GM19351 (cell line): ENCODE measurements around the gene SPATA13.
A peak's percentile ranks its signal among the peaks of the same experiment; 100 is the strongest.

Experiments used
- ATAC-seq: cut with Tn5 transposase; IDR thresholded peaks from one replicate; pipeline ENCODE4 v1.9.1; 2021; ENCODE audit warnings: mild to moderate bottlenecking, moderate library complexity; ENCODE audit not compliant: unreplicated experiment

Gene SPATA13

DNA sequence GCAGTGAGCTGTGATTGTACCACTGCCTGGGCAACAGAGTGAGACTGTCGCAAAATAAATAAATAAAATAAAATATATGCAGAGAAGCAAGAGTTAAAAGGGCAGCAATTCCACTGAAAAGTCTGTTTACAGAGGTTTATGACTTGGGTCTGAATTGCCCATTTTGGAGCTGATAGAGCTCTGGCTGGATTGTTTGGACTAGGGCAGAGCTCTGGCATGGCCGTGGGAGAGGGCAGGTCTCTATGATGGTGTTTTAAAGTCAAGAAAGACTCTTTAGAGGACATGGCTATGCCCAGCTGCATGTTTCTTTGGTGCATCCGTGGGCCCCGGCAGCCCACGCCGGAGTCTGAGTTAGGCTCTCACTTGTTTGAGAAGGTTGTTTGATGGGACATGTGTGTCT lies 84.3 kb downstream of the SPATA13 start:
- no peak for ATAC-seq

DNA sequence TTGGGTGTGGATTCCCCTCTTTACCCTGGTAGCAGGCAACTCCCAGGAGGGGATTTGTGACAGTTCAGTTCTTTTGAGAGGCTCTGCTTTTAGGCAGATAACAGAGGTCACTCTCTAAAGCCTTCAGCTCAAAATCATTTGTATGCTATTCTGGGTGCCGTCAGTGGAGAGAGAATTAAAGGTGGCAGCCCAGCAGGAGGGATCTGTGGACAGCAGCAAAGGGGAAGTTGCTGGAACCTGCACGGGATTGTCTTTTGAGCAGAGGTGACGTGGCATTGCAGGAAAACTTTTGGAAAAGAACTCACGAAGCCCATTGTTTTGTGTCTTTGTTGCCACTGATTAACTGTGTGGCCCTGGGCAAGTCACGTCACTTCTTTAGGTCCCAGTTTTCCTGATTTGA lies 86.5 kb downstream of the SPATA13 start:
- no peak for ATAC-seq

DNA sequence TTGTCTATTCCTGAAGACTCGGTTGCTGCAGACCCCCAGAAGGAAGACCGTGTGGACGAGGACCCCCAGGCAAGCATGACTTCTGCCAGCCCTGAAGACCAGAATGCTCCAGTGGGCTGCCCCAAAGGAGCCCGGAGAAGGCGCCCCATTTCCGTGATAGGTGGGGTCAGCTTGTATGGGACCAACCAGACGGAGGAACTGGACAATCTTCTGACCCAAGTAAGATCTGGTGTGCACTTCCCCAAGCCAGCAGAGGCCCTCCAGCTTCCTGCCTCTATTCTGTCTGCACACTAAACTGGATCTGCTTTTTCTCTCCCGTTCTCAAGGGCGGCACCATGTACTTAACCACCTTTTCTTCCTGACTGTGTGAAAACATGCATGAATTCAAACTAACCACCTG lies 89.1 kb downstream of the SPATA13 start:
- ATAC-seq, result no peak

DNA sequence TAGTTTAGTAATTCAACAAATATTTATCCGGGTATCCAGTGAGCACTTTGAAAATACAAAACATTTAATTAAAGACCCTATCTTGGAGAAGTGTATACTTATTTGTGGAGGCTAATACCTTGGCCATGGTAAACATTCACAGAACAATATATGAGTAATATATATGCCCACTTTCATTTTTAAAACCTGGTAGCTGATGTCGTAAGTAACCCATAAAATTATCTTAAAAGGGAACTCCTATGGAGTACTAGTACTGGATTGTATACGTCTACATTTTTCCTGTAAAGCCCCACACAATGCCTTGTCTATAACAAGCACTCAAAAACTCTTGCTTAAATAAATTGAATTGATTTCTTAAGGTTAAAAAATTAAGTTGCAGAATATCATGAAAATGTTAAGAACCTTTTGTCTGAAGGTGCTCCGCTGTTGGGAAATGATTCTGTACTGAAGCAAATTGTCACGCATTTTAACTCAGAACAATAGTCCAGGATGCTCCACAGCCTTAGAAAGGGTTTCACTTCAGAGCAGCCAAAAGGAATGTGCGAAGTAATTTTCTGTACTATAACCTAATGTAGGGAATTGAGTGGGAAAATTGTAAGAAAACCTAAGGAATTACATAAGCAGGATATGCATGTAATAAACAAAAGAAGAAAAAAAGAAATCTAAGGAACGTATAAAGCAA lies 90.0 kb downstream of the SPATA13 start:
- ATAC-seq, result no peak

DNA sequence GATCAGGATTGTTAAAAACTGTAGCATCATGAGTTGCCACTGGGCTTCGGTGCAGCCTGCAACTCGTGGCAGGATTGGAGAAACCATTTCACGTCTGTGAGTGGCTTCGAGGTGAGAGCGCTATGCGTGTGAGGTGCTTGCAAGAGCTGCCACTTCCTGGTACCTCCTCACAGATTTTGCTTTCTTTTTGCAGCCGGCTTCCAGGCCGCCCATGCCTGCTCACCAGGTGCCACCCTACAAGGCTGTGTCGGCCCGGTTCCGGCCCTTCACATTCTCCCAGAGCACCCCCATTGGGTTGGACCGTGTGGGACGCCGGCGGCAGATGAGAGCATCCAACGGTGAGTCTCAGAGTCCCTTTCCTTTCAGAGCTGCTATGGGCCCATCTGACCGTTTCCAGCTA lies 91.0 kb downstream of the SPATA13 start:
- ATAC-seq, result no peak

DNA sequence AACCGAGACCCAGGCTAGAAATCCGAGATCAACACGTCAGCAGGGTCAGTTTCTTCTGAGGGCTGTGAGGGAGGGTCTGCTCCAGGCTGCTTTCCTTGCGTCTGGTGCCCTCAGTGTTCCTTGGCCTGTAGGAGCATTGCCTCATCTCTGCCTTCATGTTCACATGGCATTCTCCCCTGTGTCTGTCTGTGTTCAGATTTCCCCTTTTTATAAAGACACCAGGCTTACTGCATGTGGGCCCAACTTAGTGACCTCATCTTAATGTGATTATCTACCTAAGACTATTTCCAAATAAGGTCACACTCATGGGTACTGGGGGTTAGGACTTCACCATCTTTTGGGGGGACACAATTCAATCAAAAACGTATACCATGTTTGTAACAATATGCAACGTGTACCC lies 91.6 kb downstream of the SPATA13 start:
- no peak for ATAC-seq

DNA sequence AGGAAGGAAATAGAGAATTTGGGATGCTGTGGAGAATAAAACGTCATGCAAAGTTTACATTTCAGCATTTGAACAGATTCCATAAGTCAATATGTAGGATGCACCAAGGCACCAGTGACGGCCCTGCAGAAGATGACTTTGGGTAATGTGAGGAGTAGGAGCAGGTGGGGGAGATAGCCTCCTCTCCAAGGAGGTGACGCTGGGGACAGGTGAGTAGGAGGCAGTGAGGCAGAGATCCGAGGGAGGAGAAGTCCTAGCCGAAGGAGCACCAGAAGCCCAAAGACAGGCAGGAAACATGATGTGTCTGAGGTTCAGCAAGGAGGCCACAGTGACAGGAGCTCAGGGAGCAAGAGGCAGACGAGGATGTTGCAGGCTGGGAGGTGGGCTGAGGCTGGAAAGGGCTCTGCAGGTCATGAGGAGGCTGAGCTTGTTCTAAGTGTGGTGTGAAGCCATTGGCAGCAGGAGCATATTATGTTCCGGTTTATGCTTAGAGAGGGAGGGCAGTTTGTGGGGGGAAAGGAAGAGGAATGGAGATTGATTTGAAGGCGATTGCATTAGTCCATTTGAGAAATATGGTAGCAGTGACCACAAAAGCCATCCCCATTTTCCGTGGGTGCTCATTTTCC lies 93.1 kb downstream of the SPATA13 start:
- no peak for ATAC-seq

DNA sequence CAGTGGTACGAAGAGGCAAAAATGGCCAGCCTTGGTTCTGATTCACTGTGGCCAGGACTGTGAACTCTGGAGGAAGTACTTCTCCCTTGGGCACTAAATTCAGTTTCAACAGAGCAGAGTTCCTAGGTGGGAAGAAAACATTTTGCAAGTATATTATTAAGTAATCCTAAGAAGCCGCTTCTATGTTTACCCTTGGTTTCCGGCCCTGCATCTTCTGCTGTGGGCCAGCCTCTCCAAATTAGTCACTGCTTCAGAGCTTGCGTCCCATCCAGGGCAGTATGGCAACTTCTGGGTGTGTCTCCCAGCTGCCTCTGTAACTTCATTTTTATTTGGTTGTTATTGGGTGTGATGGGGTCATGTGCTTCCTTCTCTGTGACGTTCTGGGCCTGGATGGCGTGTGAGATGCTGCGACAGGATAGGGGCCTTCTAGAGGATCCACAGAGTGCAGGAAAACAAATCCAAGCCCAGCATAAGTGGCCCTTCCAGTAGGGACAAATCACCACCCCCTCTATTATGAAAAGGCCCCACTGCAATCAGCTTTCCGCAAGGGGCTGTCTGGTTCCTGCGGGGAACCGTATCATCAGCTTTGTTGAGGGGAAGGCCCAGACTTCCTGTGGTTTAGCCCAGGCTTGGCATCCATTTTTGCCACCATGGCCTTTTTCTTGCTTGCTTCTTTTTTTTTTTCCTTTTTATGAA lies 93.8 kb downstream of the SPATA13 start:
- no peak for ATAC-seq

DNA sequence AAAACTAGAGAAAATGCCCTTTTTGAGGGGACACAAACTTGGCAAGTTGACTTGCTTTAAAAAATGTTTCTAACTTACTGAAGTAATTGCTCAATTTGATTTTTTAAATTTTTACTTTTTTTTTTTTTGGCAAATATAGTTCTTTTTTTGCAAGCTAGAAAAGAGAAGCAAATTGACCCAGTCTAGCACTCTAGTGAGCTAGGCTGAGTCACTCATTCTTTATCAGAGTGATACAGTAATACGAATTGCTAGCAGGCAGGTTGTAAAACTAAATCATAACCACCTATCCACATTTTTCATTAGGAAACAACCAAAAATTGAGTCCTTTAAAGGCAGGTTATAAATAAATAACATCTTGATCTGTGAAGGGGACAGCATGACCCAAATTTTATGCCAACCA lies 97.0 kb downstream of the SPATA13 start:
- ATAC-seq, result no peak

DNA sequence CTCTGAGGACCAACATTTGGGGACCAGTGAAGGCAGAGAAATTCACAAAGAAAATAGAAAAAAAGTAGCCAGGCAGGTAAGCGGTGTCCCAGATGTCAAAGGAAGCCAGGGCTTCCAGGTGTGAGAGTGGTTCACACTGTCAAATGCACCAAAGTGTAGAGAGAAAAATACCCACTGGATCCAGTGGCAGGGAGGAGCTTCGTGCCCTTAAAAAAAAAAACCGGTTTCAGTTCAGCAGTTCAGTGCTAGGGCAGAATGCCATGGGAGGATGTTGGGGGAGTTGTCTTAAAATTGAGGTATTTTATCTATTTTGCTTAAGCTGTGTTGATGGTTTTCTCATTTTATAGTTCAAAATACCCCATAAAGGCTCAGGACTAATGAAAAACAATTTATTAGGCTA lies 101.0 kb downstream of the SPATA13 start:
- no peak for ATAC-seq

DNA sequence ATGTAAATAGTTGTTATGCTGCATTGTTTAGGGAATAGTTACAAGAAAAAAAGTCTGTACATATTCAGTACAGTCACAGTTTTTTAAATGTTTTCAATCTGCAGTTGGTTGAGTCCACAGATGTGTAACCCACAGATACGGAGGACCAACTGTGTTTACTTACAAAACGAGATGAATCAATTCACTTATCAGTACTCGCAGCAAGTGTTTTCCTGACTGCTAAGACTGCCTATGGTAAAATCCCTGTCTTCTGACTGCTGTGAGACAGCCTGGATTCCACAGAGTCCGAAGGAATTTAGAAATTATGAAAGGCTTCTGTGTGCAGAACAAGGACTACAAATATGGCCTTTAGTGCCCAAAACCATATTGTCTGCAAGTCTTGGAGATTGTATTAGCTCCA lies 103.1 kb downstream of the SPATA13 start:
- ATAC-seq, result no peak

DNA sequence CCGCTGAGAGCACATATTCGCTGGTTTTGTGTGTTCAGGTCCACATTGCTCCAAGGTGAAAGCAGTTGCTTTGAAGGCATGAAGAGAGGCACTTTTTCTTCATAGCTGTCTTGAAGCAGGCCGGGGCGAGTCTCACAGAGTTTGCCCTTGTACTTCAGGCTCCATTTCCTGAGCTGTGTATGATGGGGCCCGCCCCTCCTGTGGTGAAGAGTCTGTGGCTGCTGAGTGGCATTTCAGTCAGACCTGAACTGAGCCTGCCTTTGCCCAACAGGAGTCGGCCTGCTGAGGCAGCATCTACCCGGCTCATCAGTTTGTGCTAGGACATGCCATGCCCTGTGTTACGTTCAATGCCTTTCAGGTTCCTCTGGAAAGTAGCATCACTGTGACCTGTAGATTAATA lies 104.5 kb downstream of the SPATA13 start:
- no peak for ATAC-seq

DNA sequence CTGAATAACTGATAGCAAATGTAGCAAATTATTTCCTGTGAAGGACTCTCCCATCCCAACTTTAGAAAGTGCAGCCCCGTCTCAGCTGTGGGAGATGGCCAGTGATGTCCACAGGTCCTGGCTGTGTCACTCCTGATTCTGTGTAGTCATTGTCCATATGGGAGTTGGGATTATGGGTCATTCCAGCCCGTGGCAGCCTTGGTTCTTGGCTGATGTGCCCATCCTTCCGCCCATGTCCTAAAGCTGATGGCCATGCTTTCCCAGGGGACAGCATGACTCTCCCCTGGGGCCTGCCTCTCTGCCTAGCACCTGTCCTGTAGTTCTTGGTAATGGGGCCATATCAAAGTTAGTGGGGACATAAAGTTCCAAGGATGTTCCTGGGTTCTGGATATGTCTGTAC lies 104.9 kb downstream of the SPATA13 start:
- ATAC-seq, result no peak

DNA sequence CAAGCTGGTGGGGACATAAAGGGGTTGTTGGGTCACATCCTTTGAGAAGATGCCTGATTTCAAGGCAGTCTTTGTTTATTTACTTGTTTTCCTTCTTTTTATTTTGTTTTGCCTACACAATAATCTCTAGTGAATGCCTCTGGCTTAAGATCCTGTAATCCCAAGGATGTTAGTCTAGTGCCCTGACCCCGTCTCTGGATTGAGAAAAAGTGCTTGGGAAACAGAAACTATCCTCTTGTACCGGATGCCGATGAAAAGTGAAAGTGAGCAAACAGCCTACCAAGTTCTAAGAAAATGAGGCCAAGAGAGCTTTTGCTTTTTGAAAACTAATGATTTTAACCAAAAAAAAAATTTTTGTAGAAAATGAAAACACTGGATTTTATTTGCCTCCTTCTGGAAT lies 106.8 kb downstream of the SPATA13 start:
- no peak for ATAC-seq

DNA sequence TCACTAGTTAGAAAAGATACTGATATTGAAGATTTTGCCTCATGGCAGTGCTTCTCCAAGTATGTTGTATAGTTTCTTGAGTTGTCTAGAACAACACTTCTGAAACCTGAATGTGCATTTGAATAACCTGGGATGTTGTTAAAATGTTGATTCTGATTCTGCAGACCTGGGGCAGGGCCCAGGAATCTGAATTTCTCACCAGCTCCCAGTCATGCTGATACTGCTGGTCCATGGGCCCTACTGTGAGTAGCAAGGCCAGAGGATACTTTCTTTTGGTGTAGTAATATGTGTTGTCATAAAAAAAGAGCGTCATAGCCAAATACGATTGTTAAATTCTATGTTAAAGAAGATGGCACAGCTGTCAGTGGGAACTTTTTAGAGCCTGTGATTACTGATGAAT lies 107.3 kb downstream of the SPATA13 start:
- no peak for ATAC-seq

DNA sequence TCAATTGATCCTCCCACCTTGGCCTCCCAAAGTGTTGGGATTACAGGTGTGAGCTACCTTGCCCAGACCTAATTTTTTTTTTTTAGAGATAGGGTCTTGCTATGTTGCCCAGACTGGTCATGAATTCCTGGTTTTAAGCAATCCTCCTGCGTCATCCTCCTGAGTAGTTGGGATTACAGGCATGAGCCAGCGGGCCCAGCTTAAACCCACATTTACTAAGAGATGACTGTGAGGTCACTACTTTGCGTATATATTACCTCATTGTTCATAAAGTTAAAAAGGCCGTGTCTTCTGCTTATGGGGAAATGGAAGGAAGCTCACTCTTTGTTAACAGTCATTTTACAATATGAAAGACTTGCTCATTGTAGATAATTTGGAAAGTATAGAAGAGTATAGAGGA lies 109.3 kb downstream of the SPATA13 start:
- ATAC-seq, result no peak

DNA sequence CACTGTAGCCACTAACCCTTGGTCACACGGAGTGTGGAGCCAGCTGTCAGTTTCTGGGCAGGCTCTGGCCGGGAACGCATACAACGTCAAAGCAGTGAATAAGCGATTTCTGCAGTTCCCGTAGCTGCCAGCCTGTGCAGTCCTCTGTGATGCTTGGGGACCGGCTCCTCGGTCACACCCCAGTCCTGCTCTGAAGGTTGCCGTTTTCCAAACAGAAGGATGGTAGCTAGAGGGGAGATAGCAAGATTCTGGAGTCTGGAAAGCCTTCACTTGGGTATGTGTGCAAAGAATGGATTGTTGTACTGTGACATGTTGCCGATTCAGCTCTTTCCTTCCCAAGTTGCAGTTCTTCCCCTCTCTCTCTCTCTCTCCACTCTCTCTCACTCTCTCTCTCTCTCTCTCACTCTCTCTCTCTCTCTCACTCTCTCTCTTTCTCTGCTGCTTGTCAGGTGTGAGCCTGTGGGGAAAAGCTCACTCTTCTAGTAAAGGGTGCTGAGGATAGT lies 110.2 kb downstream of the SPATA13 start:
- peak; percentile 44 for ATAC-seq

DNA sequence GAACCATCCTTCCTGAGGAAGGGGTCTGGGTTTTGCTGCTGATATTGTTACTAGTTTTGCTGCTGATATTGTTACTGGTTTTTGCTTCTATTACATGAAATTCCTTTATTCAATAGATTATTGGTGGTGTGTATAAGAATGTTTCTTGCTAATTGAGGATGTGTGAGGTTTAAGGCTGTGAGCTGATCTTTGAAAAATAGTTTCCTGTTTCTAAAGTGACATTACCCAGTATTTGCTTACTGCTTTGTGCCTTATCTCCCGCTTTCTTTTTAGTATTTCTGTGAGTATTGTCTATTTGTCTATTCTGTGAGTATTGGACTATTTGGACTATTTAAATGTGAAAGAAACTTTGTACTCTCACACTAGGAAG lies 110.7 kb downstream of the SPATA13 start:
- no peak for ATAC-seq

DNA sequence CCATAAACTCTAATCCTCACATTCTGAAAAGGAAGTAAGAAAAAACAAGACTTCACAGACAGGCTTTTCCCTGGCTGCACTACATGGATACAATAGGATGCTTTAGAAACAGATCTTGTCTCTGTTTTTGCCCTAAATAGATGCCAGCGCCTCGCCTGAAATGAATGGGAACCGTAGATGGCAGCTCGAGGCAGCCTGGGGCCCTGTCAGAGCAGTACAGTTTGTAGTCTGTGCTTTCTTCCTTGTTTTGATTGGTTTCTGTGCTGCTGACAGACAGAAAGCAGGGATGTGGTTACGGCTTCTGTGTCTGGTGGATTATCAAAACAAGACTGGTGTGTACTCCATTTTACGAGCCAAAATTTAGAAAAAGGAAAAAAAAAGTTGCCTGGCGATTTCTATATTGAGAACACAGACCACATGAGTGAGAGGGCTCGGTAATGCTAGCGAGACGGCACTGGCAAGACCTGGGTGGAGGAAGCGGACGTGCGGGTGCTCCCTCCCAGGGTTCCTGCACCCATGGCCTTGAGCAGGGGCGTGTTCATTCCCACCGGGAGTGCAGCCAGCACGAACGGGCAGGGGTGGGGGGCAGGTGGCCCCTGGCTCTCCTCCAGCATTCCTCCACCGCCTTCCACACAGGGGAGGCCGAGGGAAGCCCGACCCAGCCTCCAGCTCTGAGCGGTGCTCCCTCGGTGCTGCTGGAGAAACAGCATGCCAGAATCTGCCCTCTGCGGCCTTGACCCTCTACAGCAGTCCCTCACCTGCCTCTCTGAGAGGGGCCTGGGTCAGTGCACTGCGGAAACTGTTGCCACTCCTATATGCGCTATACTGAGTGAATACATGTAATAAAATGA lies 111.3 kb downstream of the SPATA13 start:
- peak; percentile 58 for ATAC-seq

DNA sequence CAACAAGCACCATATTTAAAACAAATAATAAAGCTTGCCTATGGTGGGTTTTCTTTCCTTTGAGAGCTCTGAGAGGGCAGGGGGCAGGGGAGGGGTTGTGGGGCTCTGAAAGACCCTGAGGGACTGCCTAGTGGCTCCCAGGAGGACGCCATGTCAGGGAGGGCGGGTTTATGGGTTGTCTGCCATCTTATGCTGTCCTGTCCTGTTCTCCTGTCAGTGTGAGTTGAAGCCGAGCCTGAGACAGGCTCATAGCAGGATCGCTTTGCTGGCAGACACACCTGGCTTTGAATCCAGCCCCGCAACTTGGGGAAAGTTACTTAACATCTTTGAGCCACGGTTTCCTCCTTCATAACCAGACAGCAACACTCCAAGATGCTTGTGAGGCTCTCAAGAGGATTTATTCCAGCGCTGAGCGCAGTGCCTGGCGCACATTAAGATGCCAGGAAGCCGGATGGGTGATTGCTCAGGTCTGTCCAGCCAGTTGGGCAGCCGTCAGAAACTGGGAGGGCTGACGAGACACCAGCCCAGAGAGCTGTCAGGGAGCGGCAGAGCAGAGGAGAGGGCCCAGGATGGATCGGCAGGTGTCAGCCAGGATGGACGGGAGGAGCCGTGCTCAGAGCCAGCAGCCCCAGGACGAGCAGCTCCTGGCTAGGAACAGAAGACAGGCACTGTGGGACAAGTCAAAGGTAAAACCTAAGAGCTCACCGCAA lies 112.1 kb downstream of the SPATA13 start:
- no peak for ATAC-seq

DNA sequence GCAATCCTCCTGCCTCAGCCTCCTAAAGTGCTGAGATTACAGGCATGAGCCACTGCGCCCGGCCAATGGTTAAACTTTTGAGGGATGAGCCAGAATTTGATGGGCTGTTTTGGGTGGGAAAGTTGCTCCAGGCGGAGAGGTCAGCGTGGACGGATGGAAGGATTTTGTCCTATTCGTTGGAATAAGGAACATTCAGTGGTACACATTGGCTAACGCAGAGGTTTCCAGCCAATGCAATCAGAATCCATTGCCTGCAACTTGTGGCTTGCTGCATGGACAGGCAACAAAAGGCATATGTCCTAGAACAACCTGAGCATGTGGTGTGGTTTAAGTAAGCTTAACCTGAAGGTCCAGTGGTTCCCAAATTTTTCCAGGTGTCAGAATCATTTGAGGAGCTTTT lies 113.4 kb downstream of the SPATA13 start:
- no peak for ATAC-seq
